Measurements from ENCODE around the gene MLNR. TPM values are rescaled to one million over a fixed set of nuclear protein-coding genes. Genes with fewer than 3 reads are reported as not detected.

MLNR gene
- total and polyA plus RNA-seq, 12 donors, result not detected

GRCh38 chr13:49210114-49210513, 10.0 kb upstream of the MLNR start:
- Histone ChIP-seq H3K9me3 (no peaks in the 10 kb centered on the region), H3K27ac (no peak overlapping the region), H3K36me3 (peaks cover 0 to 61% (median 17%) of the 10 kb centered on the region in 9 donors), H3K4me1 (peaks cover 0 to 8% (median 0%) of the 10 kb centered on the region in 9 donors), H3K27me3 (no peaks in the 10 kb centered on the region), H3K4me3 (no peak overlapping the region)
- ATAC-seq (peak in 2 of 8 donors; percentile 70 to 73), DNase-seq (no peak)
- intact Hi-C loops (cut with DNase I), result no loop called here
- no peak for TF ChIP-seq CTCF (IDR thresholded peaks at IDR 0.05)
- 52 to 67% methylated on average over 1 of the region's 1 CpG for WGBS, 2 donors

DNA sequence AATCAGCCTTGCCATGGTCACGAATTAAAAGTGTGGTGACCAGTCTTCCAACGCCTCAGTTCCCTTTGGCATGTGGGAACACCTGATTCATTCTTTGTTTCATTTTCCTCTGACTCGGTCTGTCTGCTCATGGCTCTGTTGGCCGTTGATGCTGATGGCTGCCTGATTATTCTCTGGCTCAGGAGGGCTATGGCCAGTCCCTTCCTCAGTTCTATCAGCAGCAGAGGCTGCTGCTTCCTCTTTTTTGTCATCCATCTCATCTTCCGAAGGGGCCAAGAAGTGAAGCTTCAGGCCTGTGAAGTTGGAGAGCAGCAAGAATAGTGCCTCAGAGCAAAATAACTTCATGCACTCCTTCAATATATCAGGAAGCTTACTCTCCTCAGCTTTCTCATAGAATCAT, 9.5 kb upstream of the MLNR start:
- Histone ChIP-seq H3K36me3 (peaks cover 0 to 56% (median 17%) of the 10 kb centered on the region in 9 donors), H3K27me3 (no peaks in the 10 kb centered on the region), H3K4me3 (no peak overlapping the region), H3K4me1 (peaks cover 0 to 11% (median 0%) of the 10 kb centered on the region in 9 donors), H3K9me3 (no peaks in the 10 kb centered on the region), H3K27ac (no peak overlapping the region)
- ATAC-seq (no peak), DNase-seq (no peak)
- intact Hi-C loops (cut with DNase I), result no loop called here
- TF ChIP-seq CTCF (IDR thresholded peaks at IDR 0.05), result no peak
- 93 to 94% methylated on average over 5 of the region's 5 CpGs for WGBS, 2 donors

GRCh38 chr13:49213539-49213938, 6.6 kb upstream of the MLNR start:
- TF ChIP-seq CTCF (IDR thresholded peaks at IDR 0.05), result no peak
- Histone ChIP-seq H3K27ac (no peak overlapping the region), H3K27me3 (peaks cover 0 to 8% (median 7%) of the 10 kb centered on the region in 7 donors), H3K4me1 (peaks cover 0 to 11% (median 0%) of the 10 kb centered on the region in 9 donors), H3K9me3 (no peaks in the 10 kb centered on the region), H3K36me3 (peaks cover 0 to 27% (median 0%) of the 10 kb centered on the region in 9 donors), H3K4me3 (no peak overlapping the region)
- DNase-seq (no peak), ATAC-seq (no peak)
- intact Hi-C loops (cut with DNase I), result no loop called here
- 96 to 98% methylated on average over 1 of the region's 1 CpG for WGBS, 2 donors

DNA sequence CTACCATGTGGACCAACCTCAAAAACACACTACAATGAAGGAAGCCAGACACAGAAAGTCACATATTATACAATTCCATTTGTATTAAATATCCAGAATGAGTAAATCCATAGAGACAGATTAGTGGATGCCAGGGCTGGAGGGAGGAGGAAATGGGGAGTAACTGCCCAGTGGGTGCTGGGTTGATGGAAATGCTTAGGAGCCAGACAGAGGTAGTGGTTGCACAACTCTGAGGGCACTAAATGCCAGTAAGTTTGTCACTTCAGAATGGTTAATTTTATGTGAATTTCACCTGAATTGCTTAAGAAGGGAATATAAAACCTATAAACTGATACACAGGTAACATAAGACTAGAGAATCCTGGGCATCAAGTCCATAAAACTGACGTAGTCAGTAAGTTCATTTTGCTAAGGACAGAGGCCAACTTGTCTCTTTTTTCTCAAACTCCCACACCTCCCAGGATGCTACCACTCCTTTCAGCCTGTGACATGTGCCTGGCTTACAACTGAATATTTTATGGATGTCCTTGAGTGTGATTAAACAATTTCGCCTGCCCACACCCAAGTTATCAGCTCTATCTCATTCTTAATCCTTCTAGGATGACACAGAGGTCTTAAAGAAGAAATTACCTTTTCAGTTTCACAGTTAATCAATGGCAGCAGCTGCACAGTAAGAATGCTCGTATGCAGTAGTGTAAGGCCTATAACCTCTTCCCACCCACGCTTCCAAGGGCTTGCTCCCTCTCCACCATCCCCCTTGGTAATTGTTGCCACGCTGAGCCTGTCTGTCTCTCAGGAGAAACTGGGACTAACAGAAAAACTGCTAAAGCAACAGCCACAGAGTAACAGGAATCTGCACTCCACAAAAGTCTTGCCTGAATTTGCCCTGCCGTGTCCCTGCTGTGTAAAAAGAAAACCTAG, 5.9 kb upstream of the MLNR start:
- Histone ChIP-seq H3K36me3 (peaks cover 0 to 20% (median 0%) of the 10 kb centered on the region in 9 donors), H3K27me3 (peaks cover 0 to 15% (median 13%) of the 10 kb centered on the region in 7 donors), H3K27ac (peak overlapping the region in 1 of 10 donors; percentile 41), H3K4me3 (no peak overlapping the region), H3K9me3 (no peaks in the 10 kb centered on the region), H3K4me1 (peaks cover 0 to 13% (median 0%) of the 10 kb centered on the region in 9 donors)
- no peak for DNase-seq
- TF ChIP-seq CTCF (IDR thresholded peaks at IDR 0.05), result no peak
- intact Hi-C loops (cut with DNase I), result no loop called here
- ATAC-seq, result no peak
- WGBS, 2 donors, result 70 to 73% methylated on average over 6 of the region's 6 CpGs
